Peyer's patch (tissue), 4 donors: Measurements from ENCODE around the gene OR5B3.

Experiments used
- CTCF ChIP-seq, 6 experiments: fragments of 450-650 bp in 4 of 6; fragments of 200-600 bp in 2 of 6; sonication (generic) in 1 of 6; IDR thresholded peaks; one replicate each; pipeline ENCODE4 v1.5.1; 2017 to 2019; ENCODE audit warnings: antibody characterized with exemption in 6 of 6, mild to moderate bottlenecking in 3 of 6, moderate library complexity in 1 of 6
- POLR2A ChIP-seq, 2 donors: fragments of 450-650 bp; IDR thresholded peaks; one replicate each; pipeline ENCODE4 v1.5.1; 2017; ENCODE audit warnings: antibody characterized with exemption in 2 of 2, mild to moderate bottlenecking in 2 of 2, moderate library complexity in 2 of 2

DNA sequence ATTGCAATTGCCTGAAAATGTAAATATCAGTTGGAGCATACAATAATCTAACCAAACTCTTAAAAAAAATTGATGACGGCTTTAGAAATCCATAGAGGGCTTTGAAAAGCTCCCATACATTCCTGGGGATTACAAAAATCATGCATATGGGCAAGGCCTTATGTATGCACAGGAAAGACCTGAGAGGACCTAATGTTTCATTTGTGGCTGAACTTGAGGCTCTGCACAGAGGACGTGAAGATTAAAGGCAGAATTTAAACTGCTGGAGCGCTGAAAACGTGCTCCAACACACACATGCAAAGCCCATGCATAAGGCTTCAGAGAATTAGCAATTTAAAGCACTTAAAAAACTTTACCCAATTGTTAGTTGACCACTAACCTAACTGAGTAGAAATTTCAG lies 31.8 kb upstream of the OR5B3 start:
- no peak for TF ChIP-seq CTCF (IDR thresholded peaks at IDR 0.05)
- TF ChIP-seq POLR2A (IDR thresholded peaks at IDR 0.05) = no peak
